AG04449 (cell line): Measurements from ENCODE around the gene FERMT3.

Experiments
- CTCF ChIA-PET: fragments of 350-600 bp; formaldehyde crosslinking; extraction: SDS; loops from one replicate; lab custom pipeline; 2021; ENCODE audit warnings: antibody characterized with exemption; lab: Yijun Ruan, JAX
- POLR2A ChIA-PET: fragments of 400-600, 350-600 bp; formaldehyde crosslinking; extraction: SDS; loops from one replicate; lab custom pipeline; 2020; ENCODE audit warnings: antibody characterized with exemption, inconsistent platforms; lab: Yijun Ruan, JAX
- DNase-seq: peaks from one replicate; pipeline ENCODE4 v3.0.0-alpha.2; 2010; ENCODE audit warnings: low read depth, low spot score
- H3K4me3 ChIP-seq: 2 replicates; pipeline ENCODE4 v1.5.1; 2011; ENCODE audit warnings: low read depth, mild to moderate bottlenecking, control low read depth, low read length
- TF ChIP-seq, protein P1 (sequence below): IDR thresholded peaks from one replicate; pipeline ENCODE4 v1.5.1; 2011; ENCODE audit warnings: mild to moderate bottlenecking, moderate library complexity, low read length, control low read depth, inconsistent platforms; ENCODE audit not compliant: insufficient read depth; ENCODE audit errors: missing control alignments

FERMT3 gene

GRCh38 chr11:64241491-64242374 lies 35.2 kb downstream of the FERMT3 start:
- TF ChIP-seq, protein P1, sequence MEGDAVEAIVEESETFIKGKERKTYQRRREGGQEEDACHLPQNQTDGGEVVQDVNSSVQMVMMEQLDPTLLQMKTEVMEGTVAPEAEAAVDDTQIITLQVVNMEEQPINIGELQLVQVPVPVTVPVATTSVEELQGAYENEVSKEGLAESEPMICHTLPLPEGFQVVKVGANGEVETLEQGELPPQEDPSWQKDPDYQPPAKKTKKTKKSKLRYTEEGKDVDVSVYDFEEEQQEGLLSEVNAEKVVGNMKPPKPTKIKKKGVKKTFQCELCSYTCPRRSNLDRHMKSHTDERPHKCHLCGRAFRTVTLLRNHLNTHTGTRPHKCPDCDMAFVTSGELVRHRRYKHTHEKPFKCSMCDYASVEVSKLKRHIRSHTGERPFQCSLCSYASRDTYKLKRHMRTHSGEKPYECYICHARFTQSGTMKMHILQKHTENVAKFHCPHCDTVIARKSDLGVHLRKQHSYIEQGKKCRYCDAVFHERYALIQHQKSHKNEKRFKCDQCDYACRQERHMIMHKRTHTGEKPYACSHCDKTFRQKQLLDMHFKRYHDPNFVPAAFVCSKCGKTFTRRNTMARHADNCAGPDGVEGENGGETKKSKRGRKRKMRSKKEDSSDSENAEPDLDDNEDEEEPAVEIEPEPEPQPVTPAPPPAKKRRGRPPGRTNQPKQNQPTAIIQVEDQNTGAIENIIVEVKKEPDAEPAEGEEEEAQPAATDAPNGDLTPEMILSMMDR: no peak
- H3K4me3 ChIP-seq: peak overlapping the region; percentile 88
- CTCF ChIA-PET: interaction anchor here (0.8 to 10.8 kb wide), 9 partner anchors 8 to 63 kb away, joined by 3 to 139 read pairs (median 4); partner anchors contain the start of genes CATSPERZ, ESRRA, FERMT3 and PLCB3
- DNase-seq: no peak
- POLR2A ChIA-PET: interaction anchor here (0.6 to 7.1 kb wide), 11 partner anchors 8 to 76 kb away, joined by 3 to 61 read pairs (median 4); partner anchors contain the start of genes NUDT22, PRDX5, TRMT112 and TRPT1

GRCh38 chr11:64243236-64243854 lies 36.8 kb downstream of the FERMT3 start:
- POLR2A ChIA-PET: interaction anchor here (0.6 to 7.1 kb wide), 4 partner anchors 17 to 112 kb away, joined by 3 to 61 read pairs (median 5); partner anchors contain the start of genes NUDT22 and TRPT1
- TF ChIP-seq, protein P1: no peak
- peak overlapping the region; percentile 25 for H3K4me3 ChIP-seq
- no peak for DNase-seq
- CTCF ChIA-PET: interaction anchor here (0.5 to 10.8 kb wide), 7 partner anchors 8 to 99 kb away, joined by 3 to 139 read pairs (median 3); partner anchors contain the start of genes CATSPERZ, ESRRA, FERMT3 and NUDT22

DNA sequence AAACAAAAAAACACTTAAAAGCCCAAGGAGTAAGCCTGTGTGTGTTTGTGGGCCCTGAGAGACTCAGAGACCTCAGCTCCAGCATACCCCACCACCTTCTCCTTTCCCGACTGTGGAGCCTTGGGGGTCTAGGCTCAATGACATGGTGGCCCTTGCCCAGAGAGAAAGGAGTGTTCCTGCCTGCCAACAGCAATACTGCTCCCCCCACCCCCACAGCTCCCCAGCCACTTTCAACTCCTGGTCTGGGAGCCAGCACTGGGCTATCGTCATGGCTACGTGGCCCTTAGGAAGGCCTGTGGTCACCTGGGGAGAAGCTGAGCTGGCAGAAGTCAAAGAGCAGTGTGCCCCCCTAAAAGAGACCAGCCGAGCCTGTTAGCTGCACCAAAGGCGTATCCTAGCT lies 37.6 kb downstream of the FERMT3 start:
- POLR2A ChIA-PET: interaction anchor here (0.6 to 7.1 kb wide), 3 partner anchors 26 to 88 kb away, joined by 5 to 61 read pairs (median 5); no protein-coding TSS in a partner anchor

DNA sequence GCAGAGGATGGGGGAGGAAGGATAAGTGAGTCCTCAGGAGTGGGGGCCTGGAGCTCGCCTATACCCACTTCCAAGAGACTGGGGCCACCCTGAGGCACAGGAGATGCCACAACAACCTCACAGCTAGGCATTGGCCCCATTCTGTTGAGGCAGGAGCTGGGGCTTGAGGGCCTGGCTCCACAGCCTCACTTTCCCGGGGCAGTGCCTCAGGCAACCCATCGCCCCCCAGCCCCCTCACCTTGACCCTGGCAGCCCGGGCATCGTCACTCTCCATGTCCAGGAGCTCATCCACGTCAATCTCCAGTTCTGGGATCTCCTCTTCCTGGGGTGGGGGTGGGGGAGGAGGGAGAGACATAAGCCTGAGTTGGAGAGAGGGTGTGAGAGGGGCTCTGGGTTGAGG lies 38.4 kb downstream of the FERMT3 start:
- CTCF ChIA-PET: interaction anchor here (1.3 to 10.8 kb wide), 5 partner anchors 9 to 110 kb away, joined by 3 to 224 read pairs (median 103); partner anchors contain the start of genes CATSPERZ, ESRRA and FERMT3
- TF ChIP-seq, protein P1: no peak
- POLR2A ChIA-PET: interaction anchor here (0.6 to 7.1 kb wide), 10 partner anchors 12 to 64 kb away, joined by 3 to 61 read pairs (median 4); partner anchors contain the start of genes DNAJC4, NUDT22 and TRPT1
- peak overlapping the region; percentile 88 for H3K4me3 ChIP-seq
- DNase-seq: no peak

More for the DNA sequence above, 37.6 kb downstream of the FERMT3 start:
- H3K4me3 ChIP-seq: peak overlapping the region; percentile 3; the same call in 1 of the 2 replicates
- CTCF ChIA-PET: interaction anchor here (1.2 to 10.8 kb wide), 4 partner anchors 7 to 59 kb away, joined by 3 to 139 read pairs (median 60); partner anchors contain the start of genes CATSPERZ, ESRRA, FERMT3 and PLCB3
- DNase-seq: no peak
- TF ChIP-seq, protein P1: no peak

- POLR2A ChIA-PET: interaction anchor here (0.6 to 7.1 kb wide), 12 partner anchors 8 to 64 kb away, joined by 3 to 61 read pairs (median 4); partner anchors contain the start of genes DNAJC4, NUDT22, STIP1 and TRPT1
- CTCF ChIA-PET: interaction anchor here (1.3 to 10.8 kb wide), 5 partner anchors 8 to 109 kb away, joined by 3 to 224 read pairs (median 103); partner anchors contain the start of genes CATSPERZ, ESRRA and FERMT3
- TF ChIP-seq, protein P1: no peak
- H3K4me3 ChIP-seq: peak overlapping the region; percentile 88
- no peak for DNase-seq
Measured at GRCh38 chr11:64245401-64245796, 38.9 kb downstream of the FERMT3 start.
